ENCODE data around the gene USP2. TPM values are rescaled to one million over a fixed set of nuclear protein-coding genes. Genes with fewer than 3 reads are reported as not detected.

Gene USP2
- polyA plus RNA-seq, 1 donor = 4.2 TPM

DNA sequence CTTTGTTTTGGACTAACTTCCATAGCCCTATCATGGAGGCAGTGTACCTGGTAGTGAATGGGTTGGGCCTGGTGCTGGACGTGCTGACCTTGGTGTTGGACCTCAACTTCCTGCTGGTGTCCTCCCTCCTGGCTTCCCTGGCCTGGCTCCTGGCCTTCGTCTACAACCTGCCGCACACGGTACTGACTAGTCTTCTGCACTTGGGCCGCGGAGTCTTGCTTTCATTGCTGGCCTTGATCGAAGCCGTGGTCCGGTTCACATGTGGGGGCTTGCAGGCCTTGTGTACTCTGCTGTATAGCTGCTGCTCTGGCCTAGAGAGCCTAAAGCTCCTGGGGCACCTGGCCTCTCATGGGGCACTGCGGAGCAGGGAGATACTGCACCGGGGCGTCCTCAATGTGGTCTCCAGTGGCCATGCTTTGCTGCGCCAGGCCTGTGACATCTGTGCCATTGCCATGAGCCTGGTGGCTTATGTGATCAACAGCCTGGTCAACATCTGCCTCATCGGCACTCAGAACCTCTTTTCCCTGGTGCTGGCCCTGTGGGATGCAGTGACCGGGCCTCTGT, 46.3 kb downstream of the USP2 start:
- Histone ChIP-seq H3K4me1 (ENCODE audit: control insufficient read depth, insufficient read depth, low read length) (peaks cover 33% of the 10 kb centered on the region), H3K4me3 (ENCODE audit: low read length) (peak overlapping the region; percentile 94), H3K36me3 (ENCODE audit: control insufficient read depth, insufficient read depth, low read length) (peaks cover 13% of the 10 kb centered on the region), H3K9me3 (ENCODE audit: control insufficient read depth, low read depth, low read length) (no peaks in the 10 kb centered on the region), H3K27me3 (ENCODE audit: control insufficient read depth, insufficient read depth, low read length) (peaks cover 8% of the 10 kb centered on the region), H3K27ac (ENCODE audit: low read length) (no peak overlapping the region)
- DNase-seq = no peak
- no CpG with 5 or more reads among the region's 15 CpGs for WGBS (ENCODE audit: insufficient coverage, low lambda C conversion rate)

DNA sequence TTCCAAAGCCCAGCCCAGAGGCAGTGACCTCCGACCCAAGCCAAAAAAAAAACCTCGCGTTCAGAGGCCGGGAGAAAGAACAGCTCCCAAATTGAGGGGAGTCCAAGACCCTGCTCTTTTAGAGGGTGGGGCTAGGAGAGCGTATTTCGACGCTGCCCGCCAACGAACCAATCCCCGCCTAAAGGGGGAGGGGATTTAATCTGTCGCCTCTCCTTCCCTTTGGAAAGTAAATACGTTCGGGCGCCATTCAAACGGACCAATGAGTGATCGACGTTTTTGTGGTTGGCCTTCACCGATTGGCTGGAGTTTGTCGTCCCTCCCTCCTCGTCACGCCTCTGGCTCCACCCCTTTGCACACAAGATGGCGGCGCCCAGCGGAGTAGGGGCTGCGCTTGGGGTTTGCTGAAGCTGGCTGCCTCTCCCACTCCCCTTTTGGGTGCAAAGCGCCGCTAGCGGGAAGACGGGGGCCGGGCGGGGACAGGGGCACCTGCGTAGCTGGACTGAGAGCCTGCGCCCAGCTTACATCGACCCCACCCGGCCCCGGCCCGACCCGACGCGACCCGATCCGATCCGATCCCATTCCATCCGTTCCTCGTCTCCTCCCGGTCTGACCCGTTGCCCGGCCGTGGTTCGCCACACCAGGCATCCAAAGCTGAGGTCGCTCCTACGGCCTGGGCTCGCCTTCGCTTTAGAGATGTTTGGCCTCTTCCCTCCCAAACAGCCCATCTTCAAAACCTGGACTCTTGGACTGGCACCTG, 47.1 kb downstream of the USP2 start, which contains the start of gene RNF26:
Gene RNF26, plus strand, starts transcription at position 354 of the 757 bp plus-strand sequence. CDS start 596 bp downstream, outside the sequence.
- no peaks in the 10 kb centered on the region for H3K9me3 ChIP-seq (ENCODE audit: control insufficient read depth, low read depth, low read length)
- peak within 1 kb of the TSS; percentile 46 for H3K27ac ChIP-seq (ENCODE audit: low read length)
- peak within 1 kb of the TSS; percentile 94 for H3K4me3 ChIP-seq (ENCODE audit: low read length)
- no CpG with 5 or more reads among the region's 54 CpGs for WGBS (ENCODE audit: insufficient coverage, low lambda C conversion rate)
- peak; percentile 96 to 97 for DNase-seq
- H3K36me3 ChIP-seq (ENCODE audit: control insufficient read depth, insufficient read depth, low read length) = peaks cover 13% of the 10 kb centered on the region
- peaks cover 3% of the 10 kb centered on the region for H3K27me3 ChIP-seq (ENCODE audit: control insufficient read depth, insufficient read depth, low read length)
- H3K4me1 ChIP-seq (ENCODE audit: control insufficient read depth, insufficient read depth, low read length) = peaks cover 30% of the 10 kb centered on the region

DNA sequence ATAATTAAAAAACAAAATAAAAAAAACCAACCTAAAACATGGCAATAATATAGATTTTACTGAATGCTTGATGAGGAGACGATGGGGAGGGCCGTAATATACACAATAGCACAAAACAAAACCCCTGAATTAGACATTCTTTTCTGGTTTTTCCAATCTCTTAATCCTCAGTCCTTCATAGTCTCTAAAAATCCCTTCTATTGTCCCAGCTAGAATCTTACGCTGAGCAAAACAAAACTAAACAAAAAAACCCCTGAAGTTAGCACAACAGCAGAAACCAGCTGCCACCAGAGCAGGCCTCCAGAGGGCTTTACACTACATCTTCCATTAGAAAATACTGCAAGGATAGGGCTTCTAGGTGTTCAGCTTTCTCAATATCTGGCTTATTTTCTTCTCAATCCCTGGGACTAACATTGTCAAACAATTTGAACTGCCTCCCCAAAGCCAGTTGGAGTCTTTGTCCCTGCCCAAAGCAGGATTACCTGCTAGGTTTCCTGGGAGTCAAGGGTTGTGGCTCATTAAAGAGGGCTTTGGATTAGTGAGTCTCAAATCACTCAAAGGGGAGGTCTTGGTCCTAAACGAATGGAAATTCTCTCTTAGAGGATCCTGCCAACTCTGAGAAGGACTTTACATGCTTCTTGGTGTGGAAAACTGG, 49.3 kb downstream of the USP2 start:
- 94% methylated on average over 3 of the region's 4 CpGs for WGBS (ENCODE audit: insufficient coverage, low lambda C conversion rate)
- no peak overlapping the region for H3K27ac ChIP-seq (ENCODE audit: low read length)
- no peaks in the 10 kb centered on the region for H3K9me3 ChIP-seq (ENCODE audit: control insufficient read depth, low read depth, low read length)
- no peaks in the 10 kb centered on the region for H3K27me3 ChIP-seq (ENCODE audit: control insufficient read depth, insufficient read depth, low read length)
- H3K4me3 ChIP-seq (ENCODE audit: low read length) = no peak overlapping the region
- H3K4me1 ChIP-seq (ENCODE audit: control insufficient read depth, insufficient read depth, low read length) = peaks cover 16% of the 10 kb centered on the region
- no peak for DNase-seq
- H3K36me3 ChIP-seq (ENCODE audit: control insufficient read depth, insufficient read depth, low read length) = peaks cover 13% of the 10 kb centered on the region

DNA sequence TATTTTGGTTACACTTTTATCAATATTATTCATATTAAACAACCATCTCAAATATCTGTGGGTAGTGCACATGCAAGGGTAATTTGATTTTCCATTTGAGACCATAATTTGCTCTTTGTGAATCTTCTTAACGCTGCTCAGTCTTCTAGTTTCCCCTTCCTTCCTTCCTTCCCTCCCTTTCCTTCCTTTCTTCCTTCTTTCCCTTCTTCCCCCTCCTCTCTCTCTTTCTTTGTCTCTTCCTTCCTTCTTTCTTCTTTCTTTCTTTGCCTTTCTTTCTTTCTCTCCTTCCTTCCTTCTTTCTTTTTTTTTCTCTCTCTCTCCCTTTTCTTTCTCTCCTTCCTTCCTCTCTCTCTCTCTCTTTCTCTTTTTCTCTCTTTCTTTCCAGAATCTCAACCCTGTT, 51.3 kb downstream of the USP2 start:
- Histone ChIP-seq H3K27ac (ENCODE audit: low read length) (no peak overlapping the region), H3K4me3 (ENCODE audit: low read length) (no peak overlapping the region), H3K4me1 (ENCODE audit: control insufficient read depth, insufficient read depth, low read length) (peaks cover 6% of the 10 kb centered on the region), H3K27me3 (ENCODE audit: control insufficient read depth, insufficient read depth, low read length) (no peaks in the 10 kb centered on the region), H3K36me3 (ENCODE audit: control insufficient read depth, insufficient read depth, low read length) (no peaks in the 10 kb centered on the region), H3K9me3 (ENCODE audit: control insufficient read depth, low read depth, low read length) (no peaks in the 10 kb centered on the region)
- 67% methylated on average over 1 of the region's 1 CpG for WGBS (ENCODE audit: insufficient coverage, low lambda C conversion rate)
- no peak for DNase-seq

DNA sequence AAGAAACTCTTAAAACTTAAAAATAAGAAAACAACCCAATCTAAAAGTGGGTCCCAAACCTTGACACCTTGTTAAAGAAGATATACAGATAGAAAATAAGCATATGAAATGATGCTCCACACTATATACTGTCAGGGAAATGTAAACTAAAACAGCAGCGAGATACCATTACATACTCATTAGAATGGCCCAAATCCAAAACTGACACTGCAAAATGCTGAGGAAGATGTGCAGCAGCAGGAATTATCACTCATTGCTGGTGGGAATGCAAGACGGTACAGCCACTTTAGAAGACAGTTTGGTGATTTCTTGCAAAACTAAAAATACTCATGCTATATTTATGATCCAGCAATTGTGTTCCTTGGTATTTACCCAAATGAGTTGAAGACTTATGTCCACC, 52.2 kb downstream of the USP2 start:
- WGBS (ENCODE audit: insufficient coverage, low lambda C conversion rate) = no CpG with 5 or more reads among the region's 2 CpGs
- DNase-seq = no peak
- Histone ChIP-seq H3K36me3 (ENCODE audit: control insufficient read depth, insufficient read depth, low read length) (no peaks in the 10 kb centered on the region), H3K27ac (ENCODE audit: low read length) (no peak overlapping the region), H3K4me3 (ENCODE audit: low read length) (no peak overlapping the region), H3K9me3 (ENCODE audit: control insufficient read depth, low read depth, low read length) (no peaks in the 10 kb centered on the region), H3K4me1 (ENCODE audit: control insufficient read depth, insufficient read depth, low read length) (no peaks in the 10 kb centered on the region), H3K27me3 (ENCODE audit: control insufficient read depth, insufficient read depth, low read length) (no peaks in the 10 kb centered on the region)

DNA sequence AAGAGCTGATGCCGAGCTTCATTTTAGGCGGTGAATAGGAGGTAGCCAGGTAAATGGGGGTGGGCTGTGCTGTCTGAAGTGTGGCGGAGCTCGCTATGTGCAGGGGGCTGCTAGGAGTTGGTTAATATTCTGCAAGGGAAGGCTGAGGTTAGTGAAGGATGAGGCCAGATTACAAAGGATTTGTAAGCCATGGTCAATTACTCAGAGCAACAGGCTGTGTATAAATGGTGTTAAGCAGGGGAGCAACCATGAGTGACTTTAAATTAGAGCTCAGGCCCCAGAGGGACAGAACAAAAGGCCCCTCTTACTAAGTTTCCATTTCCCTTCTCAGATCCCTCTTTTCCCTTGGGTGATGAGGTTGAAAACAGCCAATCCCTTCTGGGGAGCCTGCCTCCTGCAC, 57.3 kb downstream of the USP2 start:
- no peak overlapping the region for H3K27ac ChIP-seq (ENCODE audit: low read length)
- peaks cover 22% of the 10 kb centered on the region for H3K27me3 ChIP-seq (ENCODE audit: control insufficient read depth, insufficient read depth, low read length)
- no peaks in the 10 kb centered on the region for H3K36me3 ChIP-seq (ENCODE audit: control insufficient read depth, insufficient read depth, low read length)
- peaks cover 20% of the 10 kb centered on the region for H3K4me1 ChIP-seq (ENCODE audit: control insufficient read depth, insufficient read depth, low read length)
- DNase-seq = no peak
- no peak overlapping the region for H3K4me3 ChIP-seq (ENCODE audit: low read length)
- no peaks in the 10 kb centered on the region for H3K9me3 ChIP-seq (ENCODE audit: control insufficient read depth, low read depth, low read length)
- WGBS (ENCODE audit: insufficient coverage, low lambda C conversion rate) = no CpG with 5 or more reads among the region's 4 CpGs

DNA sequence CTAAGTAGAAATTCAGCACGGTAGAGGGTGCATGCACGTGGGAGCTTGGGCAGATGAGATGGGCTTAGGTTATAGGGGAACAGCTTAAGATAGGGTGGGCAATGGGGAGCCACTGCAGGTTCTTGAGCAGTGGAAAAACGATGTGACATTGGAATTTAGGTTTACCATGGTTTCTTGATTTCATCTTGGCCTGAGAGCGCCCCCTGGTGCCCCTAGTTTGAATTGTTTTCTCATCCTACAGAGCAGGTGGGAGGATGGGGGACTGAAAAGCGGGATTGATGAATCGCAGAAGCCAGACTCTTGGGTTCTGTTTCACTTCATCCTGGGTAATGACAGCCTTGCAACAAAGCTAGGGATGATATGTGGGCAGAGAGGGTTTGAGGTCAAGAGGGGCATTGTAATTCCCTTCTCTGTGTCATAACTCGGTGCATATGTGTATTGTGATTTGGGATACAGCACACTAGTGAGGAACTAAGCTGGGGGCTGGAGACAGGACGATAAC, 57.9 kb downstream of the USP2 start:
- peaks cover 28% of the 10 kb centered on the region for H3K27me3 ChIP-seq (ENCODE audit: control insufficient read depth, insufficient read depth, low read length)
- WGBS (ENCODE audit: insufficient coverage, low lambda C conversion rate) = no CpG with 5 or more reads among the region's 8 CpGs
- H3K4me1 ChIP-seq (ENCODE audit: control insufficient read depth, insufficient read depth, low read length) = peaks cover 26% of the 10 kb centered on the region
- no peak overlapping the region for H3K4me3 ChIP-seq (ENCODE audit: low read length)
- H3K9me3 ChIP-seq (ENCODE audit: control insufficient read depth, low read depth, low read length) = no peaks in the 10 kb centered on the region
- H3K27ac ChIP-seq (ENCODE audit: low read length) = no peak overlapping the region
- no peaks in the 10 kb centered on the region for H3K36me3 ChIP-seq (ENCODE audit: control insufficient read depth, insufficient read depth, low read length)
- DNase-seq = peak in 1 of 2 donors; percentile 53

DNA sequence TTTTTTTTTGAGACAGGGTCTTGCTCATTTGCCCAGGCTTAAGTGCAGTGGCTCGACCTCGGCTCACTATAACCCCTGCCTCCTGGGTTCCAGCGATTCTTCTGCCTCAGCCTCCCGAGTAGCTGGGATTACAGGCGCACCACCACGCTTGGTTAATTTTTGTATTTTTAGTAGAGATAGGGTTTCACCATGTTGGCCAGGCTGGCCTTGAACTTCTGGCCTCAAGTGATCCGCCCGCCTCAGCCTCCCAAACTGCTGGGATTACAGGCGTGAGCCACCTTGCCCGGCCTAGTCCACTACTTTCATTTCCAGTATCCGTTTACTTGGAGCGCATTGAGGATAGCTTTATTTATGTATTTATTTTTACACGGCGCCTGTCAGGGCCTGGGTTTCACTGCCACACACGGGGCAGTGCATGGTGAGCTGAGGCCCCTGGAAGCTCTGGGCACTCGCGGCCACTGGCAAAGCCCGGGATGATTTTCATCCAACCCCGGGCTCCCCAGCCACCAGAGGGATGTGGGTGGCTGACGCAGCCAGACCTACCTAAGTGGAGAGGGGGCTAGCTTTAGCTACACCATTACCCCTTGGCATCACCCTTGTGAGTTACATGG, 58.5 kb downstream of the USP2 start:
- no peak overlapping the region for H3K4me3 ChIP-seq (ENCODE audit: low read length)
- H3K27ac ChIP-seq (ENCODE audit: low read length) = no peak overlapping the region
- no CpG with 5 or more reads among the region's 20 CpGs for whole genome bisulfite sequencing (ENCODE audit: insufficient coverage, low lambda C conversion rate)
- no peaks in the 10 kb centered on the region for H3K36me3 ChIP-seq (ENCODE audit: control insufficient read depth, insufficient read depth, low read length)
- peak in 1 of 2 donors; percentile 32 for DNase-seq
- peaks cover 31% of the 10 kb centered on the region for H3K4me1 ChIP-seq (ENCODE audit: control insufficient read depth, insufficient read depth, low read length)
- H3K27me3 ChIP-seq (ENCODE audit: control insufficient read depth, insufficient read depth, low read length) = peaks cover 32% of the 10 kb centered on the region
- no peaks in the 10 kb centered on the region for H3K9me3 ChIP-seq (ENCODE audit: control insufficient read depth, low read depth, low read length)

DNA sequence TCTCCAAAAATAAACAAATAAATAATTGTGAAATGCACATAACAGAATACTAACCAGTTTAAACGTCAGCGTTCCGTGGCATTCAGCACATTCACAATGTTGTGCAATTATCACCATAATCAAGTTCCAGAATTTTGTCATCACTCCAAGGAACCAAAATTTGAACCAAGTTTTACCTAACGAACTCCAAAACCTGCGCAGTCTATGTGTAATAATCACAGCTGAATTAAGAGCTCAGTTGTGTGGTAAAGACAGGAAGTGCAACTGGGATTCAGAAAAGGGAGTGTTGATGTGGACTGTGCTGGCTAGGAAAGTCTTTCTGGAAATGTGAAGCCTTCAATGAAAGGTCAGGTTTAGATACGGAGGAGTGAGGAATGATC, 59.1 kb downstream of the USP2 start:
- 90% methylated on average over 2 of the region's 6 CpGs for whole genome bisulfite sequencing (ENCODE audit: insufficient coverage, low lambda C conversion rate)
- no peaks in the 10 kb centered on the region for H3K36me3 ChIP-seq (ENCODE audit: control insufficient read depth, insufficient read depth, low read length)
- no peak overlapping the region for H3K27ac ChIP-seq (ENCODE audit: low read length)
- no peak for DNase-seq
- H3K9me3 ChIP-seq (ENCODE audit: control insufficient read depth, low read depth, low read length) = no peaks in the 10 kb centered on the region
- H3K4me3 ChIP-seq (ENCODE audit: low read length) = no peak overlapping the region
- H3K4me1 ChIP-seq (ENCODE audit: control insufficient read depth, insufficient read depth, low read length) = peaks cover 35% of the 10 kb centered on the region
- peaks cover 39% of the 10 kb centered on the region for H3K27me3 ChIP-seq (ENCODE audit: control insufficient read depth, insufficient read depth, low read length)

Data from large intestine (tissue), 3 donors.